GM19452 (cell line): ENCODE data around the gene POU6F2.
"Not testable (repeated sequence)": the region's sequence is repeated elsewhere in the genome, so short reads cannot be mapped to it uniquely, and the experiment has no call there.

ENCODE experiments used
- ATAC-seq: cut with Tn5 transposase; IDR thresholded peaks from one replicate; pipeline ENCODE4 v1.9.1; 2021; ENCODE audit not compliant: unreplicated experiment

Gene POU6F2

GRCh38 chr7:39183796-39184195 is 206.1 kb downstream of the POU6F2 start:
- ATAC-seq = no peak

GRCh38 chr7:39184391-39184790 is 206.7 kb downstream of the POU6F2 start:
- no peak for ATAC-seq

GRCh38 chr7:39186131-39186530 is 208.4 kb downstream of the POU6F2 start:
- no peak for ATAC-seq

- ATAC-seq = no peak
These were observed 209.0 kb downstream of the POU6F2 start for GRCh38 chr7:39186671-39187070.

GRCh38 chr7:39187130-39187529 is 209.4 kb downstream of the POU6F2 start:
- ATAC-seq = no peak

GRCh38 chr7:39192476-39192875 is 214.8 kb downstream of the POU6F2 start:
- ATAC-seq = no peak

GRCh38 chr7:39194388-39194787 is 216.7 kb downstream of the POU6F2 start:
- not testable (repeated sequence) for ATAC-seq

- no peak for ATAC-seq
These were observed 218.3 kb downstream of the POU6F2 start for GRCh38 chr7:39195967-39196366.

- ATAC-seq = no peak
These were observed 220.1 kb downstream of the POU6F2 start for GRCh38 chr7:39197831-39198230.

GRCh38 chr7:39198556-39198955 is 220.8 kb downstream of the POU6F2 start:
- ATAC-seq = no peak

GRCh38 chr7:39199006-39199405 is 221.3 kb downstream of the POU6F2 start:
- no peak for ATAC-seq

- no peak for ATAC-seq
These were observed 222.2 kb downstream of the POU6F2 start for GRCh38 chr7:39199951-39200350.

- ATAC-seq = no peak
These were observed 224.3 kb downstream of the POU6F2 start for GRCh38 chr7:39202041-39202440.

GRCh38 chr7:39210362-39210761 is 232.7 kb downstream of the POU6F2 start:
- ATAC-seq = no peak

- ATAC-seq = no peak
These were observed 233.9 kb downstream of the POU6F2 start for GRCh38 chr7:39211581-39211980.

- no peak for ATAC-seq
These were observed 235.2 kb downstream of the POU6F2 start for GRCh38 chr7:39212876-39213275.

- ATAC-seq = no peak
These were observed 240.1 kb downstream of the POU6F2 start for GRCh38 chr7:39217783-39218182.

GRCh38 chr7:39219869-39220268 is 242.2 kb downstream of the POU6F2 start:
- ATAC-seq = no peak

GRCh38 chr7:39221901-39222300 is 244.2 kb downstream of the POU6F2 start:
- no peak for ATAC-seq

GRCh38 chr7:39228946-39229345 is 251.2 kb downstream of the POU6F2 start:
- ATAC-seq = no peak

- ATAC-seq = no peak
These were observed 256.3 kb downstream of the POU6F2 start for GRCh38 chr7:39233851-39234529.

GRCh38 chr7:39238234-39238869 is 260.6 kb downstream of the POU6F2 start:
- ATAC-seq = no peak

- no peak for ATAC-seq
These were observed 263.2 kb downstream of the POU6F2 start for GRCh38 chr7:39240864-39241263.
